GM13976 (cell line): ENCODE results near the gene ASB10.

Experiments used
- DNase-seq: peaks from one replicate; pipeline ENCODE4 v3.0.0; 2012; ENCODE audit warnings: low spot score
- CTCF ChIP-seq: IDR thresholded peaks from 2 replicates; pipeline ENCODE4 v1.5.1; 2012; ENCODE audit warnings: borderline replicate concordance, mild to moderate bottlenecking; ENCODE audit not compliant: insufficient read depth; ENCODE audit errors: extremely low read depth, missing control alignments, control extremely low read depth
- in situ Hi-C: fragments of 300-500 bp; cut with MboI; formaldehyde crosslinking; loops from one replicate; pipeline ENCODE4 v1.12.0; 2022; ENCODE audit warnings: low sequenced_read_pairs, mixed read lengths, inconsistent platforms; ENCODE audit not compliant: unreplicated experiment

The ASB10 gene

GRCh38 chr7:151206914-151207313 is 19.9 kb upstream of the ASB10 start:
- TF ChIP-seq CTCF, result no peak
- no peak for DNase-seq
- in situ Hi-C loops, result no loop called here

GRCh38 chr7:151205730-151206129 is 18.7 kb upstream of the ASB10 start:
- no peak for TF ChIP-seq CTCF
- in situ Hi-C loops, result no loop called here
- peak; percentile 37 for DNase-seq

GRCh38 chr7:151204383-151205032 is 17.5 kb upstream of the ASB10 start:
- TF ChIP-seq CTCF, result no peak
- in situ Hi-C loops, result no loop called here
- peak; percentile 25 for DNase-seq

- TF ChIP-seq CTCF, result no peak
- in situ Hi-C loops, result no loop called here
Observed at GRCh38 chr7:151202836-151203235, 15.8 kb upstream of the ASB10 start.

DNA sequence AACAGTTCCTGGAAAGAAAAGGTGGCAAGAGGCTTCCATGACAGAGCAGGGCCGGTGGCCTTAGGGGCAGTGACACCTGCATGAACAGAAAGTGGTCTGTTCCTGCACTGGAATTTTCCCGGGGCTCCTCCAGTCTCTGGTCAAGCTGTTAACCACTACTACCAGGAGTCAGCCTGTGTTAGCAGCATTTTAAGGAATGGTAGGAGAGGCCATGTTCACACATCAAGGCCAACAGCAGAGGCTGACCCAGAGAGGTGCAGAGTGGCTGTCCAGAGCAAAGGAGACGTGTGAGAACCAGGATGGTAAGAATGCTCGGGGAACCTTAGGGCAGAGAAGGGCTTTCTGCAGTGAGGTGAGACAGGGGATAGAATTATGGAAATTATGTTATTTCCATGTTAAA is 14.7 kb upstream of the ASB10 start:
- in situ Hi-C loops, result no loop called here
- DNase-seq, result no peak

More at GRCh38 chr7:151202836-151203235, 15.8 kb upstream of the ASB10 start:
- no peak for DNase-seq

GRCh38 chr7:151201344-151201743 is 14.3 kb upstream of the ASB10 start:
- in situ Hi-C loops, result no loop called here
- TF ChIP-seq CTCF, result no peak
- DNase-seq, result no peak

More for the DNA sequence above, 14.7 kb upstream of the ASB10 start:
- no peak for TF ChIP-seq CTCF
